SW 1271 (cell line): ENCODE data around the gene CIT.

Experiments used
- DNase-seq, 2 experiments: peaks; one replicate each; lab custom pipeline; 2025; lab: John Stamatoyannopoulos, UW

CIT gene

GRCh38 chr12:119649202-119649808, 227.8 kb downstream of the CIT start:
- DNase-seq: peak; percentile 4 to 30

DNA sequence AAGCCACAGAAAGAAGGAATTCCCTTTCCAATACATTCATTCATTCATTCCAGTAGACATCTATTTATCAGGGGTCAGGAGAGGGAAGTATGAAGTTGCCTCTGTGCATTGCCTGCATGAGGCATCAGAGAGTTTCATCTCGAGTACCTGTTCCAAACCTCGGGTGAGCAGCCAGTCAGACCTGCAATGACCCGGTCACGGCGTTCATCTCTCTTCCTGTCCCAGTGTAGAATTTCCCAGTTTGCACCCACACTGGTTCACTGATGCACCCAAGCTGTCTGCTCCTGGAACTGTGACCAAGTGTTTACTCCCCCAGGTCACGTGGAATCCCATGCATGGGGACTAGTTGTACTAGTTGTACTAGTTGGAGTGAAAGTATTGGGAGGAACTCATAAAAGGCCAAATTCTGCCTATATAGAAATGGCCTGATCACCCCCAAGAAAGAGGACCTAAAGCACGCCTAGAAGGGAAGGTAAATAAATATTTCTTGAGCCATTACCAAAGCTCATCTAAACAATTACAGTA, 231.5 kb downstream of the CIT start:
- DNase-seq: no peak

- no peak for DNase-seq
Observed at GRCh38 chr12:119644930-119645329, 232.2 kb downstream of the CIT start.

GRCh38 chr12:119642986-119643385, 234.1 kb downstream of the CIT start:
- DNase-seq: no peak
